Measurements from ENCODE around the gene UTP4. TPM values are rescaled to one million over a fixed set of nuclear protein-coding genes. Genes with fewer than 3 reads are reported as not detected.

UTP4 gene
- total RNA-seq, 2 donors from 2014 or later = 9.2 to 12.2 TPM

- Histone ChIP-seq H3K36me3 (replicated peaks in 1 of 2; ENCODE audit: insufficient read depth in 1 of 2, low read depth in 2 of 2) (no peaks in the 10 kb centered on the region), H3K9me3 (no peaks in the 10 kb centered on the region), H3K27me3 (no peaks in the 10 kb centered on the region), H3K27ac (no peak overlapping the region), H3K4me3 (no peak overlapping the region), H3K4me1 (peaks cover 40% of the 10 kb centered on the region)
- no peak for ATAC-seq
- intact Hi-C loops (cut with DNase I) = no loop called here
- WGBS, 2 donors = 80 to 81% methylated on average over 7 of the region's 7 CpGs
- TF ChIP-seq CTCF (IDR thresholded peaks at IDR 0.05) (no peak), POLR2A (IDR thresholded peaks at IDR 0.05) (no peak)
- DNase-seq = no peak
These were observed 16.1 kb upstream of the UTP4 start for GRCh38 chr16:69116256-69116875.

- no peaks in the 10 kb centered on the region for H3K9me3 ChIP-seq
- no peak for ATAC-seq
- H3K4me3 ChIP-seq = no peak overlapping the region
- H3K27me3 ChIP-seq = no peaks in the 10 kb centered on the region
- no peak overlapping the region for H3K27ac ChIP-seq
- TF ChIP-seq CTCF (IDR thresholded peaks at IDR 0.05) (no peak), POLR2A (IDR thresholded peaks at IDR 0.05) (no peak)
- no peak for DNase-seq
- intact Hi-C loops (cut with DNase I) = no loop called here
- no peaks in the 10 kb centered on the region for H3K36me3 ChIP-seq (replicated peaks in 1 of 2; ENCODE audit: insufficient read depth in 1 of 2, low read depth in 2 of 2)
- WGBS, 2 donors = 45 to 55% methylated on average over 4 to 6 of the region's 6 CpGs
- peaks cover 37% of the 10 kb centered on the region for H3K4me1 ChIP-seq
These were observed 15.5 kb upstream of the UTP4 start for GRCh38 chr16:69116906-69117305.

GRCh38 chr16:69118468-69118867 lies 14.0 kb upstream of the UTP4 start:
- DNase-seq = peak in 3 of 4 donors; percentile 47 to 55 (median 51)
- Histone ChIP-seq H3K27me3 (no peaks in the 10 kb centered on the region), H3K36me3 (replicated peaks in 1 of 2; ENCODE audit: insufficient read depth in 1 of 2, low read depth in 2 of 2) (no peaks in the 10 kb centered on the region), H3K27ac (peak overlapping the region in 3 of 4 donors; percentile 27 to 65 (median 48)), H3K9me3 (no peaks in the 10 kb centered on the region), H3K4me3 (no peak overlapping the region), H3K4me1 (peaks cover 27% of the 10 kb centered on the region)
- 41 to 42% methylated on average over 2 of the region's 2 CpGs for WGBS, 2 donors
- intact Hi-C loops (cut with DNase I) = no loop called here
- ATAC-seq = peak; percentile 49
- no peak for TF ChIP-seq CTCF (IDR thresholded peaks at IDR 0.05)
- no peak for TF ChIP-seq POLR2A (IDR thresholded peaks at IDR 0.05)

GRCh38 chr16:69118994-69119393 lies 13.5 kb upstream of the UTP4 start:
- ATAC-seq (peak; percentile 74), DNase-seq (peak; percentile 75 to 86 (median 82))
- WGBS, 2 donors = 21 to 25% methylated on average over 2 of the region's 2 CpGs
- Histone ChIP-seq H3K9me3 (no peaks in the 10 kb centered on the region), H3K36me3 (replicated peaks in 1 of 2; ENCODE audit: insufficient read depth in 1 of 2, low read depth in 2 of 2) (no peaks in the 10 kb centered on the region), H3K27ac (peak overlapping the region in 3 of 4 donors; percentile 27 to 65 (median 48)), H3K4me3 (no peak overlapping the region), H3K27me3 (no peaks in the 10 kb centered on the region), H3K4me1 (peaks cover 28% of the 10 kb centered on the region)
- no peak for TF ChIP-seq POLR2A (IDR thresholded peaks at IDR 0.05)
- no peak for TF ChIP-seq CTCF (IDR thresholded peaks at IDR 0.05)
- intact Hi-C loops (cut with DNase I) = no loop called here

GRCh38 chr16:69119536-69119935 lies 12.9 kb upstream of the UTP4 start:
- 54% methylated on average over 2 of the region's 2 CpGs; no CpG with 5 or more reads in 1 of the 2 donors for WGBS, 2 donors
- peak overlapping the region in 3 of 4 donors; percentile 27 to 65 (median 48) for H3K27ac ChIP-seq
- DNase-seq = peak in 2 of 4 donors; percentile 26 to 46

More at GRCh38 chr16:69119536-69119935, 12.9 kb upstream of the UTP4 start:
- H3K36me3 ChIP-seq (replicated peaks in 1 of 2; ENCODE audit: insufficient read depth in 1 of 2, low read depth in 2 of 2) = no peaks in the 10 kb centered on the region
- H3K27me3 ChIP-seq = no peaks in the 10 kb centered on the region
- peaks cover 28% of the 10 kb centered on the region for H3K4me1 ChIP-seq
- intact Hi-C loops (cut with DNase I) = no loop called here
- TF ChIP-seq POLR2A (IDR thresholded peaks at IDR 0.05) (no peak), CTCF (IDR thresholded peaks at IDR 0.05) (no peak)
- H3K4me3 ChIP-seq = no peak overlapping the region
- no peaks in the 10 kb centered on the region for H3K9me3 ChIP-seq
- ATAC-seq = peak; percentile 36
